GM23338 (cell line): ENCODE measurements around the gene KLHL41. TPM values are rescaled to one million over a fixed set of nuclear protein-coding genes. Genes with fewer than 3 reads are reported as not detected.

Experiments used
- ATAC-seq: fragments of 200-7000 bp; cut with Tn5 transposase; 3 replicates; pipeline ENCODE4 v1.9.1; 2020
- DNase-seq: peaks from one replicate; pipeline ENCODE4 v3.0.0-alpha.2; 2015; ENCODE audit warnings: low spot score
- H2AFZ ChIP-seq: fragments of 200-600 bp; sonication (generic); 2 replicates; pipeline ENCODE4 v1.8.0; 2016; ENCODE audit warnings: antibody characterized with exemption, mild to moderate bottlenecking, moderate library complexity
- H3F3A ChIP-seq: fragments of 200-600 bp; sonication (generic); replicated peaks from 2 replicates; pipeline ENCODE4 v1.8.0; 2017; ENCODE audit warnings: antibody characterized with exemption, mixed run types, low read depth
- H3K27ac ChIP-seq: fragments of 200-600 bp; sonication (generic); 2 replicates; pipeline ENCODE4 v1.6.1; 2016; ENCODE audit warnings: low read depth
- H3K27me3 ChIP-seq: fragments of 200-600 bp; sonication (generic); 2 replicates; pipeline ENCODE4 v1.8.0; 2016; ENCODE audit warnings: mild to moderate bottlenecking, mixed run types, moderate library complexity; ENCODE audit not compliant: insufficient read depth
- H3K36me3 ChIP-seq: fragments of 200-600 bp; sonication (generic); 2 replicates; pipeline ENCODE4 v1.8.0; 2016; ENCODE audit warnings: mild to moderate bottlenecking; ENCODE audit not compliant: insufficient read depth
- H3K4me1 ChIP-seq: fragments of 200-600 bp; sonication (generic); 2 replicates; pipeline ENCODE4 v1.8.0; 2016; ENCODE audit warnings: mild to moderate bottlenecking, moderate library complexity; ENCODE audit not compliant: insufficient read depth
- H3K4me2 ChIP-seq: fragments of 200-600 bp; sonication (generic); 2 replicates; pipeline ENCODE4 v1.7.1; 2017; ENCODE audit warnings: mixed run types
- H3K4me3 ChIP-seq: fragments of 200-600 bp; sonication (generic); 2 replicates; pipeline ENCODE4 v1.6.1; 2016; ENCODE audit warnings: mixed run types
- H3K79me2 ChIP-seq: fragments of 200-600 bp; sonication (generic); replicated peaks from 2 replicates; pipeline ENCODE4 v1.8.0; 2017; ENCODE audit warnings: mild to moderate bottlenecking; ENCODE audit not compliant: insufficient read depth
- H3K9me2 ChIP-seq: fragments of 200-600 bp; sonication (generic); 2 replicates; pipeline ENCODE4 v1.8.0; 2017; ENCODE audit not compliant: insufficient read depth
- H4K20me1 ChIP-seq: fragments of 200-600 bp; sonication (generic); replicated peaks from 2 replicates; pipeline ENCODE4 v1.8.0; 2017; ENCODE audit warnings: mild to moderate bottlenecking; ENCODE audit not compliant: insufficient read depth
- H3K27ac Mint-ChIP-seq: 2 replicates; pipeline ENCODE4 v1.8.0; 2020; ENCODE audit warnings: inconsistent platforms, mild to moderate bottlenecking, moderate library complexity, mixed read lengths
- H3K27me3 Mint-ChIP-seq: 3 replicates; pipeline ENCODE4 v1.8.0; 2022; ENCODE audit warnings: low read depth, mild to moderate bottlenecking, moderate library complexity, mixed read lengths, inconsistent platforms; ENCODE audit not compliant: insufficient read depth, poor library complexity
- H3K36me3 Mint-ChIP-seq: 3 replicates; pipeline ENCODE4 v1.8.0; 2021; ENCODE audit warnings: low read depth, mild to moderate bottlenecking, inconsistent platforms, moderate library complexity, mixed read lengths
- H3K4me1 Mint-ChIP-seq: 3 replicates; pipeline ENCODE4 v1.8.0; 2020; ENCODE audit warnings: mild to moderate bottlenecking, inconsistent platforms, mixed read lengths
- H3K4me3 Mint-ChIP-seq: 3 replicates; pipeline ENCODE4 v1.8.0; 2021; ENCODE audit warnings: moderate library complexity, mild to moderate bottlenecking, inconsistent platforms, mixed read lengths
- H3K9me3 Mint-ChIP-seq: 3 replicates; pipeline ENCODE4 v1.8.0; 2020; ENCODE audit warnings: moderate library complexity, mild to moderate bottlenecking, inconsistent platforms, mixed read lengths
- CTCF ChIP-seq, 2 experiments: fragments of 200-600 bp in 1 of 2; sonication (generic) in 1 of 2; conservative IDR thresholded peaks; 2 replicates each; pipeline versions ENCODE4 v1.5.1 to v1.6.1; 2016 to 2017; ENCODE audit warnings: antibody characterized with exemption in 2 of 2, low read depth in 2 of 2, mild to moderate bottlenecking in 2 of 2, moderate library complexity in 1 of 2
- EZH2 ChIP-seq: fragments of 200-600 bp; sonication (generic); IDR thresholded peaks from one replicate; pipeline ENCODE4 v1.8.0; 2017; ENCODE audit warnings: antibody characterized with exemption, mild to moderate bottlenecking, low read depth; ENCODE audit not compliant: unreplicated experiment
- JUNB ChIP-seq: IDR thresholded peaks from one replicate; pipeline ENCODE4 v1.6.1; 2016; ENCODE audit warnings: antibody characterized with exemption; ENCODE audit not compliant: unreplicated experiment
- NANOG ChIP-seq: IDR thresholded peaks from 2 replicates; pipeline ENCODE4 v1.6.1; 2016; ENCODE audit warnings: antibody characterized with exemption, borderline replicate concordance
- POLR2AphosphoS5 ChIP-seq: IDR thresholded peaks from 2 replicates; pipeline ENCODE4 v1.6.1; 2016; ENCODE audit warnings: antibody characterized with exemption, low read depth
- REST ChIP-seq: IDR thresholded peaks from one replicate; pipeline ENCODE4 v1.6.1; 2018; ENCODE audit warnings: antibody characterized with exemption; ENCODE audit not compliant: unreplicated experiment
- STAT1 ChIP-seq: IDR thresholded peaks from one replicate; pipeline ENCODE4 v1.6.1; 2016; ENCODE audit warnings: antibody characterized with exemption; ENCODE audit not compliant: unreplicated experiment
- ZNF114 ChIP-seq: fragments of 250-450 bp; sonication (Bioruptor Pico); IDR thresholded peaks from 2 replicates; pipeline ENCODE4 v1.5.0; 2020; ENCODE audit warnings: mild to moderate bottlenecking, moderate library complexity
- ZNF331 ChIP-seq: fragments of 250-450 bp; sonication (Bioruptor Pico); IDR thresholded peaks from 2 replicates; pipeline ENCODE4 v1.5.0; 2020; ENCODE audit warnings: low read depth, mild to moderate bottlenecking, moderate library complexity
- ZNF462 ChIP-seq: fragments of 250-450 bp; sonication (Bioruptor Pico); IDR thresholded peaks from 2 replicates; pipeline ENCODE4 v1.5.0; 2020; ENCODE audit warnings: mild to moderate bottlenecking, moderate library complexity
- long read RNA-seq: library from polyadenylated mRNA; unstranded; transcript quantifications from one replicate; pipeline ENCODE4 v2.0.0, GENCODE V29; 2020; ENCODE audit not compliant: unreplicated experiment
- polyA plus RNA-seq: library from polyadenylated mRNA; unstranded; fragments of >200 nt; fragmentation: Nextera tagmentation; extraction: Ambion mirVana; gene quantifications from 2 replicates; pipeline ENCODE4 v1.2.1, GENCODE V29; 2016
- total RNA-seq: library from RNA; depleted of rRNA; stranded (reverse); fragments of >200 nt; shearing (Covaris generic); gene quantifications from 2 replicates; pipeline ENCODE4 v1.2.3, GENCODE V29; 2014; rRNA removed

Gene KLHL41
- total RNA-seq (not detected in 2 replicates), polyA plus RNA-seq (not detected in 2 replicates)
- long read RNA-seq: 0 reads

DNA sequence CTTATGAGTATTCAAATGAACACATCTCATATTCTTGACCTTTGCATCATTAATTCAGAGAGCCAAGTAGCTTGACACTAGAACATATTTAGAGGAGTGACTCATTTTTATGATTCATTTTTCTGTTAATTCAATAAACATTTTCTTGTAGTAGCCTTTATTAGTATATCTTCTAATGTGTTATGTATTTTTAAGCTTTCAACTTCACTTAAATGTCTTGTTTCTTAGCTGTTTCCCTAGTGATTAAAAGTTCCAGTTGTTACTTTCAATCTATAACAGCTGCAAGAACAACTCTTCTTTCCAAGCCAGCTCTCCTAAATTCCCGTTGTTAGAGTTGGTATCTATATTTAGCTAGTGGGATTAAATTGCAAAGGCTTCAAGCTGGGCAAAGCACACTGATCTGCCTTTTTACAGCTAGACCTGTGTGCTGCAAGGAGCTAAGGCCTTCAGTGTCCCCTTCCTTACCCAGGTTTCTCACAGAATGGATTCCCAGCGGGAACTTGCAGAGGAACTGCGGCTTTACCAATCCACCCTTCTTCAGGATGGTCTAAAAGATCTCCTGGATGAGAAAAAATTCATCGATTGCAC lies at the start of gene KLHL41:
Gene KLHL41 (plus strand): TSS at position 405 of the 588 bp plus-strand sequence. CDS start 77 bp downstream, at position 482.
- no peaks in the 10 kb centered on the region for H4K20me1 ChIP-seq
- Mint-ChIP-seq H3K4me1 (peaks cover 9% of the 10 kb centered on the region; the same call in 2 of the 3 replicates), H3K4me3 (no peak within 1 kb of the TSS), H3K9me3 (peaks cover 14% of the 10 kb centered on the region), H3K27ac (no peak within 1 kb of the TSS), H3K27me3 (no peaks in the 10 kb centered on the region), H3K36me3 (peaks cover 13% of the 10 kb centered on the region; the same call in 2 of the 3 replicates)
- H3F3A ChIP-seq: no peaks in the 10 kb centered on the region
- no peak within 1 kb of the TSS for H3K27ac ChIP-seq
- H2AFZ ChIP-seq: no peak within 1 kb of the TSS; the same call in 1 of the 2 replicates
- TF ChIP-seq EZH2 (no peak), POLR2AphosphoS5 (no peak), NANOG (no peak), ZNF462 (CRISPR knock-in tag) (no peak), ZNF331 (CRISPR knock-in tag) (no peak), REST (no peak), ZNF114 (CRISPR knock-in tag) (no peak), STAT1 (no peak), CTCF (conservative IDR thresholded peaks at IDR 0.05; ENCODE audit: low read depth in 2 of 2) (no peak), JUNB (no peak)
- H3K9me2 ChIP-seq: no peaks in the 10 kb centered on the region
- no peak for DNase-seq
- no peak within 1 kb of the TSS for H3K4me3 ChIP-seq
- no peaks in the 10 kb centered on the region for H3K4me1 ChIP-seq
- H3K27me3 ChIP-seq: no peaks in the 10 kb centered on the region
- no peak within 1 kb of the TSS for H3K4me2 ChIP-seq
- no peaks in the 10 kb centered on the region for H3K79me2 ChIP-seq
- H3K36me3 ChIP-seq: no peaks in the 10 kb centered on the region
- ATAC-seq: peak; percentile 75
